Natural killer cell (primary cell): ENCODE results near the gene MUC5B. TPM values are rescaled to one million over a fixed set of nuclear protein-coding genes. Genes with fewer than 3 reads are reported as not detected.

Experiments used
- ATAC-seq, 3 donors: fragments of 150-1000 bp in 2 of 3; fragments of 200-7000 bp in 1 of 3; cut with Tn5 transposase; 1 replicate in 1 of 3; 2 replicates in 2 of 3; pipeline ENCODE4 v1.10.0; 2021; ENCODE audit warnings: mild to moderate bottlenecking in 2 of 3, moderate library complexity in 2 of 3
- DNase-seq, 2 donors: peaks; one replicate each; pipeline versions ENCODE4 v3.0.0 to v3.0.0-alpha.2; 2013 to 2021; ENCODE audit warnings: mixed read lengths in 1 of 2
- H3K27ac ChIP-seq: one replicate; pipeline ENCODE4 v1.5.1; 2013; ENCODE audit warnings: mild to moderate bottlenecking, low read length
- H3K27me3 ChIP-seq: one replicate; pipeline ENCODE4 v1.6.1; 2013; ENCODE audit warnings: low read length; ENCODE audit not compliant: control insufficient read depth, insufficient read depth
- H3K36me3 ChIP-seq: one replicate; pipeline ENCODE4 v1.6.1; 2013; ENCODE audit warnings: low read length; ENCODE audit not compliant: control insufficient read depth, insufficient read depth
- H3K4me1 ChIP-seq: one replicate; pipeline ENCODE4 v1.6.1; 2013; ENCODE audit warnings: low read length; ENCODE audit not compliant: control insufficient read depth, insufficient read depth
- H3K4me3 ChIP-seq: one replicate; pipeline ENCODE4 v1.5.1; 2013; ENCODE audit warnings: low read length
- H3K9me3 ChIP-seq: one replicate; pipeline ENCODE4 v1.6.1; 2013; ENCODE audit warnings: low read length; ENCODE audit not compliant: control insufficient read depth, insufficient read depth
- H3K27ac Mint-ChIP-seq, 2 donors: one replicate each; pipeline ENCODE4 v1.8.0; 2022; ENCODE audit warnings: mild to moderate bottlenecking in 2 of 2, mixed read lengths in 2 of 2, moderate library complexity in 1 of 2
- H3K27me3 Mint-ChIP-seq, 2 donors: one replicate each; pipeline ENCODE4 v1.8.0; 2022; ENCODE audit warnings: low read depth in 2 of 2, mixed read lengths in 2 of 2
- H3K36me3 Mint-ChIP-seq: one replicate; pipeline ENCODE4 v1.8.0; 2022; ENCODE audit warnings: mixed read lengths
- H3K4me1 Mint-ChIP-seq, 2 donors: one replicate each; pipeline ENCODE4 v1.8.0; 2022; ENCODE audit warnings: mixed read lengths in 2 of 2
- H3K4me3 Mint-ChIP-seq: one replicate; pipeline ENCODE4 v1.8.0; 2022; ENCODE audit warnings: mild to moderate bottlenecking, moderate library complexity, mixed read lengths
- H3K9me3 Mint-ChIP-seq, 2 donors: one replicate each; pipeline ENCODE4 v1.8.0; 2022; ENCODE audit warnings: mixed read lengths in 2 of 2
- CTCF ChIP-seq: fragments of 200-600 bp; IDR thresholded peaks from one replicate; pipeline ENCODE4 v1.8.0; 2022; ENCODE audit warnings: antibody characterized with exemption
- WGBS: methylation state at CpG from one replicate; pipeline ENCODE4 v1.1.7; 2013; ENCODE audit warnings: missing lambda C conversion rate; ENCODE audit not compliant: insufficient coverage; 5-methylcytosine and 5-hydroxymethylcytosine counted together
- intact Hi-C: fragments of 100-400 bp; cut with micrococcal nuclease; formaldehyde crosslinking; loops from one replicate; pipeline ENCODE4 v1.14.2; 2022
- total RNA-seq, 4 donors: library from RNA; stranded (reverse); fragments of 120-200 nt in 1 of 4; gene quantifications; one replicate each; pipeline versions ENCODE4 v1.2.3 to v1.2.4, GENCODE V29; 2013 to 2022

Gene MUC5B
- total RNA-seq, 3 donors from 2014 or later (not counting 1 experiment from before 2014, with no cell fraction given) = not detected

- Histone ChIP-seq H3K9me3 (no peaks in the 10 kb centered on the region), H3K36me3 (peaks cover 20% of the 10 kb centered on the region), H3K4me3 (no peak overlapping the region), H3K27ac (no peak overlapping the region), H3K27me3 (no peaks in the 10 kb centered on the region), H3K4me1 (peaks cover 26% of the 10 kb centered on the region)
- no peaks in the 10 kb centered on the region for H3K9me3 Mint-ChIP-seq
- no peak for TF ChIP-seq CTCF
- H3K4me1 Mint-ChIP-seq = peaks cover 15% of the 10 kb centered on the region in 2 donors
- no peaks in the 10 kb centered on the region for H3K27me3 Mint-ChIP-seq
- intact Hi-C loops = no loop called here
- H3K36me3 Mint-ChIP-seq = no peaks in the 10 kb centered on the region
- DNase-seq = no peak
- H3K27ac Mint-ChIP-seq = peak overlapping the region in 1 of 2 donors; percentile 51
- H3K4me3 Mint-ChIP-seq = no peak overlapping the region
- 68% methylated on average over 18 of the region's 18 CpGs for WGBS
- ATAC-seq = no peak
Observed at GRCh38 chr11:1275021-1275420, 52.2 kb downstream of the MUC5B start.

- H3K36me3 ChIP-seq = peaks cover 27% of the 10 kb centered on the region
- H3K27me3 ChIP-seq = no peaks in the 10 kb centered on the region
- ATAC-seq (no peak), DNase-seq (peak in 1 of 2 donors; percentile 69)
- H3K9me3 ChIP-seq = no peaks in the 10 kb centered on the region
- Mint-ChIP-seq H3K9me3 (no peaks in the 10 kb centered on the region), H3K27me3 (no peaks in the 10 kb centered on the region), H3K4me1 (peaks cover 15% of the 10 kb centered on the region in 2 donors), H3K27ac (peak overlapping the region in 1 of 2 donors; percentile 51), H3K4me3 (no peak overlapping the region), H3K36me3 (no peaks in the 10 kb centered on the region)
- H3K27ac ChIP-seq = no peak overlapping the region
- peaks cover 26% of the 10 kb centered on the region for H3K4me1 ChIP-seq
- no peak for TF ChIP-seq CTCF
- H3K4me3 ChIP-seq = no peak overlapping the region
- intact Hi-C loops = no loop called here
- 85% methylated on average over 30 of the region's 32 CpGs for WGBS
Observed at GRCh38 chr11:1276041-1276790, 53.4 kb downstream of the MUC5B start.

- H3K4me3 ChIP-seq = no peak overlapping the region
- H3K27ac ChIP-seq = no peak overlapping the region
- Mint-ChIP-seq H3K9me3 (no peaks in the 10 kb centered on the region), H3K27me3 (no peaks in the 10 kb centered on the region), H3K4me3 (no peak overlapping the region), H3K36me3 (no peaks in the 10 kb centered on the region), H3K4me1 (peaks cover 15% of the 10 kb centered on the region in 2 donors), H3K27ac (no peak overlapping the region)
- intact Hi-C loops = no loop called here
- no peaks in the 10 kb centered on the region for H3K27me3 ChIP-seq
- H3K9me3 ChIP-seq = no peaks in the 10 kb centered on the region
- H3K36me3 ChIP-seq = peaks cover 34% of the 10 kb centered on the region
- no peak for TF ChIP-seq CTCF
- no peak for ATAC-seq
- DNase-seq = no peak
- 97% methylated on average over 37 of the region's 37 CpGs for WGBS
- peaks cover 26% of the 10 kb centered on the region for H3K4me1 ChIP-seq
Observed at GRCh38 chr11:1276866-1277615, 54.2 kb downstream of the MUC5B start.
